GM13976 (cell line): ENCODE measurements around the gene KATNAL2.
A peak's percentile ranks its signal among the peaks of the same experiment; 100 is the strongest.
"Not testable (repeated sequence)": the region's sequence is repeated elsewhere in the genome, so short reads cannot be mapped to it uniquely, and the experiment has no call there.

Experiments
- DNase-seq: peaks from one replicate; pipeline ENCODE4 v3.0.0; 2012; ENCODE audit warnings: low spot score
- in situ Hi-C: fragments of 300-500 bp; cut with MboI; formaldehyde crosslinking; loops from one replicate; pipeline ENCODE4 v1.12.0; 2022; ENCODE audit warnings: low sequenced_read_pairs, mixed read lengths, inconsistent platforms; ENCODE audit not compliant: unreplicated experiment
- TF ChIP-seq, protein P1 (sequence below): IDR thresholded peaks from 2 replicates; pipeline ENCODE4 v1.5.1; 2012; ENCODE audit warnings: borderline replicate concordance, mild to moderate bottlenecking; ENCODE audit not compliant: insufficient read depth; ENCODE audit errors: extremely low read depth, missing control alignments, control extremely low read depth

Gene KATNAL2

DNA sequence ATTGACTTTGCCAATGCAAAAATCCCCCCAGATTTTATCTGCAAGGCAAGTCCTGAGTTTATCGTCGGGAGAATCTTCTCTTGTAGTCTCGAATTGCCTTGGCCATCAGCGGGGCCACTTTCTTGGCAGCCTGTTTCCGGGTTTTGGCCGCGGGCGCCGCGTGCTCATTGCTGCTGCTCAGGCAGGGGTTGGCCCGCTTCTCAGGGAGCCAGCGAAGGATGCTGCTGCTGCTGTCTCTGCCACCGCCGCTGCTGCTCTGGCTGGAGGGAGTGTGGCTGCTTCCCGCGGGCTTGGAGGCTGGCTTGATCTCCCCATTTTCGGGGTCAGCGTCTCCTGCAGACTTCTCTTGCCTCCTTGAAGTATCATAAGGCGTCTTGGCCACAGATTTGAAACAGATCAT is 115.5 kb downstream of the KATNAL2 start:
- TF ChIP-seq, protein P1, sequence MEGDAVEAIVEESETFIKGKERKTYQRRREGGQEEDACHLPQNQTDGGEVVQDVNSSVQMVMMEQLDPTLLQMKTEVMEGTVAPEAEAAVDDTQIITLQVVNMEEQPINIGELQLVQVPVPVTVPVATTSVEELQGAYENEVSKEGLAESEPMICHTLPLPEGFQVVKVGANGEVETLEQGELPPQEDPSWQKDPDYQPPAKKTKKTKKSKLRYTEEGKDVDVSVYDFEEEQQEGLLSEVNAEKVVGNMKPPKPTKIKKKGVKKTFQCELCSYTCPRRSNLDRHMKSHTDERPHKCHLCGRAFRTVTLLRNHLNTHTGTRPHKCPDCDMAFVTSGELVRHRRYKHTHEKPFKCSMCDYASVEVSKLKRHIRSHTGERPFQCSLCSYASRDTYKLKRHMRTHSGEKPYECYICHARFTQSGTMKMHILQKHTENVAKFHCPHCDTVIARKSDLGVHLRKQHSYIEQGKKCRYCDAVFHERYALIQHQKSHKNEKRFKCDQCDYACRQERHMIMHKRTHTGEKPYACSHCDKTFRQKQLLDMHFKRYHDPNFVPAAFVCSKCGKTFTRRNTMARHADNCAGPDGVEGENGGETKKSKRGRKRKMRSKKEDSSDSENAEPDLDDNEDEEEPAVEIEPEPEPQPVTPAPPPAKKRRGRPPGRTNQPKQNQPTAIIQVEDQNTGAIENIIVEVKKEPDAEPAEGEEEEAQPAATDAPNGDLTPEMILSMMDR: no peak
- in situ Hi-C loops: no loop called here
- no peak for DNase-seq

DNA sequence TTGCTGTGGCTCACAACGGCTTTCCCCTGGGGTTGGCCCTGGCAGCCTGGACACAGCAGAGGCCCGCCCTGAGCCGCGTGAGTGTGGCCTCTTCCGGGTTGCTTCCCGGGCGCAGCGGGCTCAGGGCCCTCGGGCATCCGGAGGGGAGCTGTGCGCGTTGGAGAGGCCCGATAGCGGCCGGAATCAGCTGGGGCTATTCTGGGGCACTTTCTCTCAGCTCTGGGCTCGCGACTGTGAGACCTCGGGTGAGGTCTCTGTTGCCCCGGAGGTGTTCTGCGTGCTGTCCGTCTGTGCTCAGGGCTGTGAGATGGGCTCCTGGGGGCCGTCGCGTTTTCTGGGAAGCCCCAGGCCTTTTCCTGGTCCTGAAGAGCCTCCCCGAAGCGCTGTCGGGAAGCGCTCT is 117.2 kb downstream of the KATNAL2 start:
- in situ Hi-C loops, DNase-seq: not testable (repeated sequence)

- no peak for DNase-seq
- TF ChIP-seq, protein P1: no peak
- in situ Hi-C loops: no loop called here
Observed at GRCh38 chr18:47035156-47035671, 117.8 kb downstream of the KATNAL2 start, which contains the start of gene ELOA2. Gene ELOA2 (minus strand): TSS chr18:47035621. CDS start chr18:47035264, 357 bp downstream.

- in situ Hi-C loops: no loop called here
- TF ChIP-seq, protein P1: peak; percentile 27
- DNase-seq: peak; percentile 50
Observed at GRCh38 chr18:47036298-47036874, 119.0 kb downstream of the KATNAL2 start.

DNA sequence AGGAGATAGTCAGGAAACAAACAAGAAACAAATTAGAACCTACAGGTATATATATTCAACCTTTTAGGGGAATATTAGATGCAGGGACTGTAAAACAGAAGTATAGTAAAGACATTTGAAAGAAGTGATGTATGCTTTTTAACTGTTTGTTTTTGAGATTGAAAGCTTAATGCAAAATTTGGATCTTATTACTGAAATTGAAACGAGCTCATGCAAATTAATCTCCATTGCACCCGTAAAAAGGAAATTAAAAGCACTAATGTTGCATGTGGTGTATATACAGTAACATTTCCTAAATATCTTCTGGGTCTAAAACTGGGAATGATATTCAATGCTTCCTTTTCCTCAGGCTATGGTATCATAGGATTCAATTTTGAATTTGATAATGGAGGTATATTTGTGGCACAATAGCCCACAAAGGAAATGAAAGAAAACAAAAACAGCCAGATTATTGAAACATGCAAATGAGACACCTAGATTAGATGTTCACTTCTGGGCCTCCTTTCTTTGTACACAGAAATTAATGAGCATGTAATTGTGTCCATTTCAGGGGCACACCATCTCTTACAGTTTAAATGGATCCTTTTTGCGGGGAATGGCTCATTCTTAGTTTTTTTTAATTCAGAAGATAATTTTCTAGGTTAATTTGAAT is 119.7 kb downstream of the KATNAL2 start:
- TF ChIP-seq, protein P1: no peak
- no peak for DNase-seq
- in situ Hi-C loops: no loop called here

- in situ Hi-C loops: no loop called here
- TF ChIP-seq, protein P1: no peak
- no peak for DNase-seq
Observed at GRCh38 chr18:47040982-47041381, 123.6 kb downstream of the KATNAL2 start.

GRCh38 chr18:47050468-47050867 is 133.1 kb downstream of the KATNAL2 start:
- DNase-seq: peak; percentile 45
- in situ Hi-C loops: no loop called here
- TF ChIP-seq, protein P1: peak; percentile 45
